HepG2 (cell line): ENCODE results near the gene FGF18. TPM values are rescaled to one million over a fixed set of nuclear protein-coding genes. Genes with fewer than 3 reads are reported as not detected.
A peak's percentile ranks its signal among the peaks of the same experiment; 100 is the strongest.
"Not testable (repeated sequence)": the region's sequence is repeated elsewhere in the genome, so short reads cannot be mapped to it uniquely, and the experiment has no call there.

ENCODE experiments used
- ATAC-seq: fragments of 200-7000 bp; cut with Tn5 transposase; 3 replicates; pipeline ENCODE4 v1.9.1; 2020; ENCODE audit warnings: mild to moderate bottlenecking, moderate library complexity
- BruUV-seq: library from RNA; stranded (reverse); fragments of 400-500 nt; replicated peaks from 2 replicates; lab custom pipeline; 2021; lab: Mats Ljungman, UMichigan
- CTCF ChIA-PET: fragments of 300-600 bp; formaldehyde crosslinking; extraction: SDS; loops from one replicate; lab custom pipeline; 2021; ENCODE audit warnings: low total read pairs, inconsistent platforms, low intra/inter-chr PET ratio; lab: Yijun Ruan, JAX
- POLR2A ChIA-PET: fragments of 350-600 bp; sonication (Branson Sonifier 250); formaldehyde crosslinking; loops from one replicate; lab custom pipeline; 2020; ENCODE audit warnings: antibody characterized with exemption, inconsistent platforms; lab: Yijun Ruan, JAX
- DNase-seq: peaks from one replicate; pipeline ENCODE4 v3.0.0-alpha.2; 2015; ENCODE audit warnings: low spot score
- FAIRE-seq: peaks from 3 replicates; lab custom pipeline; 2011; peaks lifted over from hg19 to GRCh38; lab: Jason Lieb, UNC
- H2AFZ ChIP-seq: one replicate; pipeline ENCODE4 v1.6.1; 2011; ENCODE audit warnings: low read length, inconsistent platforms
- H3K27ac ChIP-seq: fragments of 300-600 bp; 3 replicates; pipeline ENCODE4 v1.8.0; 2011; ENCODE audit warnings: mixed run types, mild to moderate bottlenecking, mixed read lengths, low read length, inconsistent platforms; ENCODE audit not compliant: insufficient read depth; ENCODE audit errors: extremely low read length
- H3K27me3 ChIP-seq, 2 experiments: fragments of 200-600 bp in 1 of 2; 2 replicates in 1 of 2; 3 replicates in 1 of 2; pipeline versions ENCODE4 v1.6.0 to v1.8.0; 2011; ENCODE audit warnings: low read length in 2 of 2, mild to moderate bottlenecking in 2 of 2, moderate library complexity in 2 of 2, inconsistent platforms in 1 of 2; ENCODE audit not compliant: insufficient read depth in 2 of 2, control insufficient read depth in 1 of 2
- H3K36me3 ChIP-seq, 2 experiments: fragments of 200-600 bp in 1 of 2; replicated peaks in 1 of 2; 2 replicates in 1 of 2; 3 replicates in 1 of 2; pipeline versions ENCODE4 v1.5.1 to v1.8.0; 2011; ENCODE audit warnings: low read length in 2 of 2, inconsistent platforms in 1 of 2; ENCODE audit not compliant: insufficient read depth in 2 of 2, control insufficient read depth in 1 of 2
- H3K4me1 ChIP-seq: 2 replicates; pipeline ENCODE4 v1.5.1; 2012; ENCODE audit warnings: low read length, inconsistent platforms; ENCODE audit not compliant: insufficient read depth
- H3K4me2 ChIP-seq: 2 replicates; pipeline ENCODE4 v1.6.0; 2011; ENCODE audit warnings: low read depth, low read length, inconsistent platforms
- H3K4me3 ChIP-seq, 3 experiments: fragments of 200-600 bp in 1 of 3; sonication (generic), shearing (Covaris generic) in 1 of 3; replicated peaks in 1 of 3; 2 replicates each; pipeline ENCODE4 v1.5.1; 2011 to 2016; ENCODE audit warnings: low read length in 3 of 3, inconsistent platforms in 2 of 3, low read depth in 2 of 3, mild to moderate bottlenecking in 2 of 3, control low read depth in 1 of 3, mixed read lengths in 1 of 3; ENCODE audit not compliant: insufficient read depth in 1 of 3
- H3K79me2 ChIP-seq: one replicate; pipeline ENCODE4 v1.6.1; 2011; ENCODE audit warnings: low read length, inconsistent platforms; ENCODE audit not compliant: insufficient read depth
- H3K9ac ChIP-seq: 2 replicates; pipeline ENCODE4 v1.6.0; 2011; ENCODE audit warnings: mild to moderate bottlenecking, low read depth, low read length, inconsistent platforms; ENCODE audit not compliant: insufficient read depth
- H3K9me3 ChIP-seq: 2 replicates; pipeline ENCODE4 v1.5.1; 2012; ENCODE audit warnings: mild to moderate bottlenecking, low read length
- H4K20me1 ChIP-seq: 2 replicates; pipeline ENCODE4 v1.6.0; 2011; ENCODE audit warnings: inconsistent platforms, mild to moderate bottlenecking, low read length, moderate library complexity; ENCODE audit not compliant: insufficient read depth
- CTCF ChIP-seq: sonication (generic); formaldehyde crosslinking; IDR thresholded peaks from 2 replicates; pipeline ENCODE4 v1.5.0; 2020; ENCODE audit warnings: mild to moderate bottlenecking, missing genetic modification reagents, moderate library complexity
- ELF1 ChIP-seq: sonication (generic); formaldehyde crosslinking; IDR thresholded peaks from 2 replicates; pipeline ENCODE4 v1.4.0; 2020; ENCODE audit warnings: missing genetic modification reagents
- POLR2A ChIP-seq, 2 experiments: IDR thresholded peaks; 2 replicates each; pipeline ENCODE4 v1.6.1; 2011; ENCODE audit warnings: low read depth in 2 of 2, low read length in 2 of 2, mild to moderate bottlenecking in 1 of 2, moderate library complexity in 1 of 2; ENCODE audit not compliant: insufficient read depth in 1 of 2
- WGBS: methylation state at CpG from one replicate; pipeline ENCODE4 v1.1.6; 2017; ENCODE audit warnings: low lambda C conversion rate; 5-methylcytosine and 5-hydroxymethylcytosine counted together
- in situ Hi-C: cut with HindIII; loops from 2 replicates; pipeline ENCODE4 v1.10.0; 2017; ENCODE audit warnings: low pct_unique_long_range_greater_than_20kb; ENCODE audit not compliant: extremely low pct_ligation_motif_present
- intact Hi-C: fragments of 100-400 bp; cut with micrococcal nuclease; formaldehyde crosslinking; loops from one replicate; pipeline ENCODE4 v1.10.0; 2022; ENCODE audit not compliant: unreplicated experiment
- polyA plus RNA-seq, 8 experiments: library from polyadenylated mRNA; depleted of rRNA in 3 of 8; stranded (reverse) in 7 of 8; unstranded in 1 of 8; fragments of >200 nt; fragmentation: Illumina TruSeq in 4 of 8; extraction: Trizol in 4 of 8; gene quantifications; 2 replicates each; pipeline versions ENCODE4 v1.2.1 to v1.2.3, GENCODE V29; 2011 to 2016; ENCODE audit warnings: low read depth in 4 of 8, missing spikeins in 1 of 8, mixed read lengths in 1 of 8; ENCODE audit not compliant: insufficient read depth in 1 of 8
- total RNA-seq, 5 experiments: library from RNA; depleted of rRNA; stranded (reverse); fragments of >200 nt; fragmentation: Illumina TruSeq; extraction: Trizol; gene quantifications; 2 replicates each; pipeline ENCODE4 v1.2.3, GENCODE V29; 2016; ENCODE audit warnings: low read depth in 1 of 5

Gene FGF18
- total and polyA plus RNA-seq, 2 of the 13 experiments (the other 11 are each of a cell fraction or from before 2014, with no cell fraction given): not detected

- intact Hi-C loops, ATAC-seq, H2AFZ ChIP-seq, POLR2A ChIA-PET, FAIRE-seq, DNase-seq, BruUV-seq, H3K27ac ChIP-seq, in situ Hi-C loops, H3K9me3 ChIP-seq, CTCF ChIA-PET, H3K27me3 ChIP-seq, H3K9ac ChIP-seq, H3K4me2 ChIP-seq, H3K4me3 ChIP-seq: not testable (repeated sequence)
- Histone ChIP-seq H3K79me2 (peaks cover 70% of the 10 kb centered on the region), H4K20me1 (peaks cover 73% of the 10 kb centered on the region), H3K36me3 (peaks cover 29 to 66% of the 10 kb centered on the region in 2 experiments), H3K4me1 (peaks cover 49% of the 10 kb centered on the region)
Measured at GRCh38 chr5:171402751-171403150, 16.7 kb upstream of the FGF18 start.

- Histone ChIP-seq H3K4me2 (no peak overlapping the region), H3K4me3 (no peak overlapping the region), H3K36me3 (peaks cover 23 to 63% of the 10 kb centered on the region in 2 experiments), H3K4me1 (peaks cover 21% of the 10 kb centered on the region), H3K27ac (no peak overlapping the region), H3K9ac (no peak overlapping the region), H3K79me2 (peaks cover 65% of the 10 kb centered on the region), H2AFZ (no peak overlapping the region), H3K9me3 (no peaks in the 10 kb centered on the region), H3K27me3 (no peaks in the 10 kb centered on the region), H4K20me1 (peaks cover 70% of the 10 kb centered on the region)
- no TSS peak for BruUV-seq
- ChIA-PET POLR2A (interaction anchor here (0.8 kb wide), 1 partner anchor 9 kb away, joined by 3 read pairs; no protein-coding TSS in a partner anchor), CTCF (no interaction called here)
- FAIRE-seq (no peak), ATAC-seq (peak; percentile 17; the same call in 1 of the 3 replicates), DNase-seq (no peak)
- in situ Hi-C loops: no loop called here
- TF ChIP-seq CTCF: peak; percentile 13; the same call in 1 of the 2 replicates
- no peak for TF ChIP-seq ELF1 (CRISPR knock-in tag)
- TF ChIP-seq POLR2A (IDR thresholded peaks at IDR 0.05; ENCODE audit: insufficient read depth in 1 of 2, low read depth in 2 of 2, low read length in 2 of 2): peak in 1 of 2 experiments; percentile 18; a peak in 1 of 4 replicates
- intact Hi-C loops: no loop called here
- 58% methylated on average over 3 of the region's 3 CpGs for WGBS
Measured at GRCh38 chr5:171405615-171406014, 13.8 kb upstream of the FGF18 start.
